ENCODE measurements around the gene CPLX4. TPM values are rescaled to one million over a fixed set of nuclear protein-coding genes. Genes with fewer than 3 reads are reported as not detected.
A peak's percentile ranks its signal among the peaks of the same experiment; 100 is the strongest.

The CPLX4 gene
- total RNA-seq, 1 donor from 2014 or later = not detected

DNA sequence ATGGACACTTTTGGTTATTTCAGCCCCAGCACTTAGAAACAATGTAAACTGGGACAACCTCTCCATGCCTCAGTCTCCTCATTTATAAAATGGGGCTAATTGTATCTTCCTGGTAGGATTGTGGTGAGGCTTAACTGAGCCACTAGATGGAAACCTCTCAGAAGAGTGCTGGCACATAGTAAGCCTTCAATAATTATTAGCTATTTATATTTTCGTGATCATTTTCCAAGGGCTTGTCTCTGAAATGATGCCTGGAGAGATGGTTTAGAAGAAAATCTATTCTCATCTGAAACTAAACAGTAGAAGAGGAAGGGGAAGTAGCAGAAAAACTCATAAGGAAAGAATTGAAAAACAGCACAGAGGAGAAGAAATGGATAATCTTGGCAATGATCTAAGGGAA lies 52.0 kb downstream of the CPLX4 start:
- Mint-ChIP-seq H3K4me1 (ENCODE audit: unreplicated experiment) (peaks cover 17% of the 10 kb centered on the region), H3K4me3 (peak overlapping the region; percentile 4), H3K27ac (no peak overlapping the region), H3K9me3 (no peaks in the 10 kb centered on the region), H3K27me3 (peaks cover 98% of the 10 kb centered on the region), H3K36me3 (no peaks in the 10 kb centered on the region)
- DNase-seq (ENCODE audit: extremely low spot score, unreplicated experiment) = no peak
- TF ChIP-seq, protein P1, sequence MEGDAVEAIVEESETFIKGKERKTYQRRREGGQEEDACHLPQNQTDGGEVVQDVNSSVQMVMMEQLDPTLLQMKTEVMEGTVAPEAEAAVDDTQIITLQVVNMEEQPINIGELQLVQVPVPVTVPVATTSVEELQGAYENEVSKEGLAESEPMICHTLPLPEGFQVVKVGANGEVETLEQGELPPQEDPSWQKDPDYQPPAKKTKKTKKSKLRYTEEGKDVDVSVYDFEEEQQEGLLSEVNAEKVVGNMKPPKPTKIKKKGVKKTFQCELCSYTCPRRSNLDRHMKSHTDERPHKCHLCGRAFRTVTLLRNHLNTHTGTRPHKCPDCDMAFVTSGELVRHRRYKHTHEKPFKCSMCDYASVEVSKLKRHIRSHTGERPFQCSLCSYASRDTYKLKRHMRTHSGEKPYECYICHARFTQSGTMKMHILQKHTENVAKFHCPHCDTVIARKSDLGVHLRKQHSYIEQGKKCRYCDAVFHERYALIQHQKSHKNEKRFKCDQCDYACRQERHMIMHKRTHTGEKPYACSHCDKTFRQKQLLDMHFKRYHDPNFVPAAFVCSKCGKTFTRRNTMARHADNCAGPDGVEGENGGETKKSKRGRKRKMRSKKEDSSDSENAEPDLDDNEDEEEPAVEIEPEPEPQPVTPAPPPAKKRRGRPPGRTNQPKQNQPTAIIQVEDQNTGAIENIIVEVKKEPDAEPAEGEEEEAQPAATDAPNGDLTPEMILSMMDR (conservative IDR thresholded peaks at IDR 0.05) = no peak

DNA sequence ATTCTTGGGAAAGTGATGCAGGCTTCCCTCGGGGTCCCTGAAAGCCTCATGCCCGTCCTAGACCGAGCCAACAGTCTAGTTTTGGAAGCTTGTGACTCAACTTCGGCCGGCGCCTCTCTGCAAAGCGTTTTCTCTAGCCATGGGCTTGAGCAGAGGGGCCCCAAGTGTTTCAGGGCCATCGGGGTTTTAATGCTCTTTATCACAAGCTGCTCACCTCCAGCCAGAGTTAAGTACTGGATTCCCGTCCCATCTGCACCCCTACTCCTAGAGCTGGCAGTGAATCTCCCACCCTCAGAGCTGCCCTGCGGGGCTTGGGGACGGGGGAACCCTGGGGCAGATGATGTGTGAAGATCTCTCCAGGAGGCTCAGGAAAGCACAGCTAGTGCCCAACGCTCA lies 52.5 kb downstream of the CPLX4 start:
- Mint-ChIP-seq H3K36me3 (no peaks in the 10 kb centered on the region), H3K9me3 (no peaks in the 10 kb centered on the region), H3K27me3 (peaks cover 98% of the 10 kb centered on the region), H3K27ac (no peak overlapping the region), H3K4me1 (ENCODE audit: unreplicated experiment) (peaks cover 17% of the 10 kb centered on the region), H3K4me3 (no peak overlapping the region)
- DNase-seq (ENCODE audit: extremely low spot score, unreplicated experiment) = no peak
- TF ChIP-seq, protein P1 (conservative IDR thresholded peaks at IDR 0.05) = no peak

DNA sequence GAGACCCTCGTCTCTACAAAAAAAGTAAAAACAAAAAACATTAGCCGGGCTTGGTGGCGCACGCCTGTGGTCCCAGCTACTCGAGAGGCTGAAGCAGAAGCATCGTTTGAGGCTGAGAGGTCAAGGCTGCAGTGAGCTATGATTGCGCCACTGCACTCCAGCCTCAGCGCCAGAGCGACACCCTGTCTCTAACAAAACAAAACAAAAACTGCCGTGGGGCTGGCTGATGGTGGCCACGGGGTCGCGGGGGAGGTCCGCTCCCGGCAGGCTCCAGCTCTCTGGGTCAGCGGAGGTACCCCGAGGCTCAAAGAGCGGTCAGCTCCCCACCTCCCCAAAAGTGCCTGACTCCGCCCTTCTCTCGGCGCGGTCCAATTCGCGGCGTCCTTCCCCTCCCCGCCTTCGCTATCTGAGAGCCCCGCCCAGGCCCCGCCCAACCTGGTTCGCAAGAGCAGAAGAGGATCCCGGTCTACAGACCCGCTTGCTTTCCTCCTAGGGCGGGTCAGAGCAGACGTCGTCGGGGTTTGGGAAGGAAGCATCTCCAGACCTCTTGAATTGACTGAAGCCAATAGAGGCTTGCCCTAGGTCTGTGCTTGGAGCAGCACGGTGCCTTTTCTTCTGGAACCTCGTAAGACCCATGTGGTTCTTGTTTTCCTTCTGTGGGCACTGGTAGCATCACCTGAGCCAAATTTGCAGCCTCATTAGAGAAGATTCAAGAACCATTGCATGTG lies 53.0 kb downstream of the CPLX4 start:
- Mint-ChIP-seq H3K4me1 (ENCODE audit: unreplicated experiment) (peaks cover 17% of the 10 kb centered on the region), H3K27me3 (peaks cover 98% of the 10 kb centered on the region), H3K36me3 (no peaks in the 10 kb centered on the region), H3K9me3 (no peaks in the 10 kb centered on the region), H3K27ac (no peak overlapping the region), H3K4me3 (peak overlapping the region; percentile 62)
- DNase-seq (ENCODE audit: extremely low spot score, unreplicated experiment) = no peak
- TF ChIP-seq, protein P1 (conservative IDR thresholded peaks at IDR 0.05) = no peak

DNA sequence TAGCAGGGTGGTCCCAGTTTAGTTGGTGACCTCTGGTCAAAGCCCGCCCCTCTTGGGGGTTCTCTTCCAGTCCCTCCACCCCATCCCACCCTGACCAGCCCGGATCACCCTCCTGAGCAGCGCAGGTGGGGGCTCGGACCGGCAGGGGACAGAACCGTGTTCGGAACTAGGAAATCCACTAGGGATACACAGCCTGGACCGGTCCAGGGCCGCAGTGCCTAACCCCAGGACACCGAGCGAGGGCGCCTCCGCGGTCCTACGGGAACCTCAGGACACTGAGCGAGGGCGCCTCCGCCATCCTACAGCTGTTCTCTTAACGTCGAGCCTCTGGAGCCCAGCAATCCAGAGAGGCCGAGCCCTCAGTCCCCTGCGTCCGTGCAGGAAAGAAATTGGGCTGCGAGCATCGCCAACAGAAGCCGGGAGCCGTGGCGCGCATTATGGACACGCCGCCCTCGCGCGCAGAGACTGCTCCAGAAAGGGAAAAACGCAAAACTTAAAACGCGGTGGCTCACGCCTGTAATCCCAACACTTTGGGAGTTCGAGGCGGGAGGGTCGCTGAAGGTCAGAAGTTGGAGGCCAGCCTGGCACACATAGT lies 53.7 kb downstream of the CPLX4 start:
- H3K9me3 Mint-ChIP-seq = peaks cover under 1% of the 10 kb centered on the region
- H3K4me3 Mint-ChIP-seq = no peak overlapping the region
- peaks cover 16% of the 10 kb centered on the region for H3K4me1 Mint-ChIP-seq (ENCODE audit: unreplicated experiment)

DNA sequence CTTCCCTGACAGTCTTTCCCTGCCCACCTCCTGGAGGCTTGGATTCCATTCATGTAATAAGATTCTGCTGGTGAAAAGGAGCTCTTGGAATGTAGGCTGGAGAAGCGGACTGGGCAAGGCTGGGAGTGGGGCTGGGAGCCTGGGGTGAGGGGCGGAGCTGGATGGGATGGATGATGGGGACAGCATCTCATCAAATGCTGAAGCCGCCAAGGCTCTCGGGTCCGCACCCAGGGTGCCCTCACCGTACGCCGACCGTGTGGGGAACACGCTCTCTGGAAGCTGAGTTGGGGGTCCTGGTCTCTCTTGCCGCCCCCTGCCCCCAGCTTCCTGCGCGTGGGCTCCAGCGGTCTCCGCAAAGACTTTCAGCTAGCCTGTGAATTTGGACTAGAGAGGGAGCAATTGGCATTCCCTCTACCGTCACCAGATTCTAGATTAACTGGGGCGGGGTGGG lies 54.3 kb downstream of the CPLX4 start:
- Mint-ChIP-seq H3K27ac (no peak overlapping the region), H3K27me3 (peaks cover 99% of the 10 kb centered on the region), H3K4me1 (ENCODE audit: unreplicated experiment) (peaks cover 12% of the 10 kb centered on the region), H3K9me3 (peaks cover 6% of the 10 kb centered on the region), H3K4me3 (no peak overlapping the region), H3K36me3 (no peaks in the 10 kb centered on the region)
- TF ChIP-seq, protein P1 (conservative IDR thresholded peaks at IDR 0.05) = no peak
- DNase-seq (ENCODE audit: extremely low spot score, unreplicated experiment) = no peak

More for the DNA sequence above, 53.7 kb downstream of the CPLX4 start:
- no peak for DNase-seq (ENCODE audit: extremely low spot score, unreplicated experiment)
- Mint-ChIP-seq H3K36me3 (no peaks in the 10 kb centered on the region), H3K27me3 (peaks cover 98% of the 10 kb centered on the region), H3K27ac (no peak overlapping the region)
- TF ChIP-seq, protein P1 (conservative IDR thresholded peaks at IDR 0.05) = no peak

All from type B pancreatic cell (in vitro differentiated cells).